Natural killer cell (primary cell): Measurements from ENCODE around the gene ASGR1. TPM values are rescaled to one million over a fixed set of nuclear protein-coding genes. Genes with fewer than 3 reads are reported as not detected.
A peak's percentile ranks its signal among the peaks of the same experiment; 100 is the strongest.

Experiments used
- ATAC-seq, 3 donors: fragments of 150-1000 bp in 2 of 3; fragments of 200-7000 bp in 1 of 3; cut with Tn5 transposase; 1 replicate in 1 of 3; 2 replicates in 2 of 3; pipeline ENCODE4 v1.10.0; 2021; ENCODE audit warnings: mild to moderate bottlenecking in 2 of 3, moderate library complexity in 2 of 3
- DNase-seq, 2 donors: peaks; one replicate each; pipeline versions ENCODE4 v3.0.0 to v3.0.0-alpha.2; 2013 to 2021; ENCODE audit warnings: mixed read lengths in 1 of 2
- H3K27ac ChIP-seq: one replicate; pipeline ENCODE4 v1.5.1; 2013; ENCODE audit warnings: mild to moderate bottlenecking, low read length
- H3K27me3 ChIP-seq: one replicate; pipeline ENCODE4 v1.6.1; 2013; ENCODE audit warnings: low read length; ENCODE audit not compliant: control insufficient read depth, insufficient read depth
- H3K36me3 ChIP-seq: one replicate; pipeline ENCODE4 v1.6.1; 2013; ENCODE audit warnings: low read length; ENCODE audit not compliant: control insufficient read depth, insufficient read depth
- H3K4me1 ChIP-seq: one replicate; pipeline ENCODE4 v1.6.1; 2013; ENCODE audit warnings: low read length; ENCODE audit not compliant: control insufficient read depth, insufficient read depth
- H3K4me3 ChIP-seq: one replicate; pipeline ENCODE4 v1.5.1; 2013; ENCODE audit warnings: low read length
- H3K9me3 ChIP-seq: one replicate; pipeline ENCODE4 v1.6.1; 2013; ENCODE audit warnings: low read length; ENCODE audit not compliant: control insufficient read depth, insufficient read depth
- H3K27ac Mint-ChIP-seq, 2 donors: one replicate each; pipeline ENCODE4 v1.8.0; 2022; ENCODE audit warnings: mild to moderate bottlenecking in 2 of 2, mixed read lengths in 2 of 2, moderate library complexity in 1 of 2
- H3K27me3 Mint-ChIP-seq, 2 donors: one replicate each; pipeline ENCODE4 v1.8.0; 2022; ENCODE audit warnings: low read depth in 2 of 2, mixed read lengths in 2 of 2
- H3K36me3 Mint-ChIP-seq: one replicate; pipeline ENCODE4 v1.8.0; 2022; ENCODE audit warnings: mixed read lengths
- H3K4me1 Mint-ChIP-seq, 2 donors: one replicate each; pipeline ENCODE4 v1.8.0; 2022; ENCODE audit warnings: mixed read lengths in 2 of 2
- H3K4me3 Mint-ChIP-seq: one replicate; pipeline ENCODE4 v1.8.0; 2022; ENCODE audit warnings: mild to moderate bottlenecking, moderate library complexity, mixed read lengths
- H3K9me3 Mint-ChIP-seq, 2 donors: one replicate each; pipeline ENCODE4 v1.8.0; 2022; ENCODE audit warnings: mixed read lengths in 2 of 2
- CTCF ChIP-seq: fragments of 200-600 bp; IDR thresholded peaks from one replicate; pipeline ENCODE4 v1.8.0; 2022; ENCODE audit warnings: antibody characterized with exemption
- WGBS: methylation state at CpG from one replicate; pipeline ENCODE4 v1.1.7; 2013; ENCODE audit warnings: missing lambda C conversion rate; ENCODE audit not compliant: insufficient coverage; 5-methylcytosine and 5-hydroxymethylcytosine counted together
- intact Hi-C: fragments of 100-400 bp; cut with micrococcal nuclease; formaldehyde crosslinking; loops from one replicate; pipeline ENCODE4 v1.14.2; 2022
- total RNA-seq, 4 donors: library from RNA; stranded (reverse); fragments of 120-200 nt in 1 of 4; gene quantifications; one replicate each; pipeline versions ENCODE4 v1.2.3 to v1.2.4, GENCODE V29; 2013 to 2022

The ASGR1 gene
- total RNA-seq, 3 donors from 2014 or later (not counting 1 experiment from before 2014, with no cell fraction given): 0.35 to 1.4 TPM; not detected in 1

GRCh38 chr17:7177191-7177953 is 1.8 kb downstream of the ASGR1 start:
- no peaks in the 10 kb centered on the region for H3K9me3 ChIP-seq
- no peaks in the 10 kb centered on the region for H3K36me3 ChIP-seq
- H3K27me3 ChIP-seq: peaks cover 18% of the 10 kb centered on the region
- DNase-seq: peak; percentile 51 to 83
- Mint-ChIP-seq H3K27me3 (peaks cover 0 to 13% of the 10 kb centered on the region in 2 donors), H3K4me3 (no peak overlapping the region), H3K9me3 (no peaks in the 10 kb centered on the region), H3K36me3 (no peaks in the 10 kb centered on the region), H3K4me1 (peaks cover 0 to 9% of the 10 kb centered on the region in 2 donors), H3K27ac (no peak overlapping the region)
- no peak overlapping the region for H3K4me3 ChIP-seq
- H3K4me1 ChIP-seq: peaks cover 25% of the 10 kb centered on the region
- WGBS: 4% methylated on average over 24 of the region's 31 CpGs
- peak; percentile 80 for TF ChIP-seq CTCF
- intact Hi-C loops: loop anchor here (1.0 kb wide), 1 partner anchor 125 kb away; no protein-coding TSS in a partner anchor
- peak; percentile 76 to 91 (median 85) for ATAC-seq
- H3K27ac ChIP-seq: no peak overlapping the region

GRCh38 chr17:7176841-7177190 is 2.4 kb downstream of the ASGR1 start:
- Mint-ChIP-seq H3K4me1 (peaks cover 0 to 9% of the 10 kb centered on the region in 2 donors), H3K27ac (no peak overlapping the region), H3K36me3 (no peaks in the 10 kb centered on the region), H3K4me3 (no peak overlapping the region), H3K27me3 (peaks cover 0 to 13% of the 10 kb centered on the region in 2 donors), H3K9me3 (no peaks in the 10 kb centered on the region)
- ATAC-seq: no peak
- 31% methylated on average over 16 of the region's 17 CpGs for WGBS
- no peak for TF ChIP-seq CTCF
- no peak overlapping the region for H3K27ac ChIP-seq
- H3K4me1 ChIP-seq: peaks cover 25% of the 10 kb centered on the region
- intact Hi-C loops: loop anchor here (1.0 kb wide), 1 partner anchor 125 kb away; no protein-coding TSS in a partner anchor
- DNase-seq: no peak
- no peak overlapping the region for H3K4me3 ChIP-seq
- H3K27me3 ChIP-seq: peaks cover 18% of the 10 kb centered on the region
- no peaks in the 10 kb centered on the region for H3K36me3 ChIP-seq
- no peaks in the 10 kb centered on the region for H3K9me3 ChIP-seq

GRCh38 chr17:7176107-7176840 is 2.9 kb downstream of the ASGR1 start:
- intact Hi-C loops: no loop called here
- H3K27me3 ChIP-seq: peaks cover 18% of the 10 kb centered on the region

More at GRCh38 chr17:7176107-7176840, 2.9 kb downstream of the ASGR1 start:
- no peak overlapping the region for H3K27ac ChIP-seq
- Mint-ChIP-seq H3K4me3 (no peak overlapping the region), H3K9me3 (no peaks in the 10 kb centered on the region), H3K27ac (no peak overlapping the region), H3K36me3 (no peaks in the 10 kb centered on the region), H3K4me1 (peaks cover 0 to 9% of the 10 kb centered on the region in 2 donors), H3K27me3 (peaks cover 0 to 13% of the 10 kb centered on the region in 2 donors)
- H3K9me3 ChIP-seq: no peaks in the 10 kb centered on the region
- H3K36me3 ChIP-seq: no peaks in the 10 kb centered on the region
- no peak for TF ChIP-seq CTCF
- no peak overlapping the region for H3K4me3 ChIP-seq
- no peak for DNase-seq
- peaks cover 25% of the 10 kb centered on the region for H3K4me1 ChIP-seq
- ATAC-seq: no peak
- 87% methylated on average over 1 of the region's 1 CpG for WGBS
